DND-41 (cell line): ENCODE results near the gene MAN1B1.

Experiments
- ATAC-seq: fragments of 200-7000 bp; cut with Tn5 transposase; 3 replicates; pipeline ENCODE4 v1.9.1; 2021; ENCODE audit warnings: low read depth; ENCODE audit not compliant: insufficient read depth
- DNase-seq: peaks from one replicate; pipeline ENCODE4 v3.0.0-alpha.2; 2020
- H2AFZ ChIP-seq: 2 replicates; pipeline ENCODE4 v1.6.0; 2012; ENCODE audit warnings: low read depth, low read length
- H3K27ac ChIP-seq: 2 replicates; pipeline ENCODE4 v1.5.1; 2012; ENCODE audit warnings: low read length, inconsistent platforms
- H3K27me3 ChIP-seq: fragments of 200-600 bp; sonication (generic); 2 replicates; pipeline ENCODE4 v1.6.0; 2012; ENCODE audit warnings: low read length, mild to moderate bottlenecking, inconsistent platforms; ENCODE audit not compliant: insufficient read depth, poor library complexity
- H3K36me3 ChIP-seq: 2 replicates; pipeline ENCODE4 v1.5.1; 2012; ENCODE audit warnings: low read length, inconsistent platforms; ENCODE audit not compliant: insufficient read depth
- H3K4me1 ChIP-seq: 2 replicates; pipeline ENCODE4 v1.5.1; 2012; ENCODE audit warnings: mild to moderate bottlenecking, low read length; ENCODE audit not compliant: insufficient read depth
- H3K4me2 ChIP-seq: 2 replicates; pipeline ENCODE4 v1.6.0; 2012; ENCODE audit warnings: mild to moderate bottlenecking, moderate library complexity, low read length, inconsistent platforms; ENCODE audit not compliant: insufficient read depth
- H3K4me3 ChIP-seq, 2 experiments: fragments of 200-600 bp in 1 of 2; shearing (Covaris generic) in 1 of 2; 2 replicates each; pipeline ENCODE4 v1.5.1; 2012 to 2016; ENCODE audit warnings: inconsistent platforms in 2 of 2, low read length in 2 of 2, mild to moderate bottlenecking in 2 of 2, low read depth in 1 of 2, moderate library complexity in 1 of 2
- H3K79me2 ChIP-seq: 2 replicates; pipeline ENCODE4 v1.6.0; 2012; ENCODE audit warnings: low read length, inconsistent platforms; ENCODE audit not compliant: insufficient read depth
- H3K9ac ChIP-seq: 2 replicates; pipeline ENCODE4 v1.6.0; 2012; ENCODE audit warnings: low read depth, mild to moderate bottlenecking, inconsistent platforms, low read length, moderate library complexity
- H3K9me3 ChIP-seq: 2 replicates; pipeline ENCODE4 v1.5.1; 2012; ENCODE audit warnings: low read length, moderate library complexity, mild to moderate bottlenecking, inconsistent platforms; ENCODE audit not compliant: insufficient read depth, severe bottlenecking
- H4K20me1 ChIP-seq: 2 replicates; pipeline ENCODE4 v1.6.0; 2012; ENCODE audit warnings: low read length; ENCODE audit not compliant: insufficient read depth
- EZH2 ChIP-seq: IDR thresholded peaks from 3 replicates; pipeline ENCODE4 v1.6.1; 2012; ENCODE audit warnings: borderline replicate concordance, low read depth, mild to moderate bottlenecking, moderate library complexity, low read length, inconsistent platforms; ENCODE audit not compliant: severe bottlenecking
- TF ChIP-seq, protein P1 (sequence below): IDR thresholded peaks from 2 replicates; pipeline ENCODE4 v1.5.1; 2012; ENCODE audit warnings: borderline replicate concordance, low read length, moderate library complexity, mild to moderate bottlenecking; ENCODE audit not compliant: poor library complexity, severe bottlenecking; ENCODE audit errors: extremely low read depth

MAN1B1 gene

DNA sequence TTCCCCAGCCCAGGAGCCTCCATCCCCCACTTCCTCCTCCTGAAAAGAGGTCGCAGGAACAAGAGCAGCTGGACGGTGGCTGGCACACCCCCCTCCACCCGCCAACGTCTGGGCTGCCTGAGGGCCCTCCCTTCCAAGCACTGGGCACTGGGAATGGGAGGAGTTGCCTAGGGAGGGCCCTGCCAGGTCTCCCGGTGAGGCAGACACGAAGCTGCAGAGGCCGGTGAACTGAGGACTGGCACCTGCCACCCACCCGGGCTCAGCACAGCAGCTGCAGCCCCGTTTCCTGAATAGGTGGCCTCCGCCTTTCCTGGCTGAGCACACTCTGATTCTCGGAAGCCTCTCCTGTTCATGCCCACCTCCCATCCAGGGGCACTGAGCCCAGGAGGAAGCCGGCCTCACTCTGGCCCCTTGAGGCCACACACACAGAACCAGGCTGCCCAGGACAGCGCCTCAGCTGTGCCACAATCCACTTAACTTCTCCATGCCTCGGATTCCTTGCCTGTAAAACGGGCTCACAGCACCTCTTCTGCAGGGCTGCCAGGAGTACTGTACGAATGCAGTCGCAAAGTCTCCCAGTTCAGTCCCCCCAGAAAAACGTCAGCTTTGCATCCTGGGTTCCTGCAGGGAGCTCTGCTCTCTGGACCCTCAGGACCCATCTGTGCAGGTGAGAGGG is 42.1 kb upstream of the MAN1B1 start:
- Histone ChIP-seq H2AFZ (no peak overlapping the region), H3K79me2 (no peaks in the 10 kb centered on the region), H3K9ac (no peak overlapping the region), H3K36me3 (no peaks in the 10 kb centered on the region), H3K4me1 (no peaks in the 10 kb centered on the region), H3K9me3 (no peaks in the 10 kb centered on the region), H3K4me3 (no peak overlapping the region), H3K27me3 (peaks cover 32% of the 10 kb centered on the region), H3K27ac (no peak overlapping the region), H3K4me2 (no peak overlapping the region), H4K20me1 (peaks cover 25% of the 10 kb centered on the region)
- ATAC-seq = no peak
- DNase-seq = no peak
- TF ChIP-seq, protein P1, sequence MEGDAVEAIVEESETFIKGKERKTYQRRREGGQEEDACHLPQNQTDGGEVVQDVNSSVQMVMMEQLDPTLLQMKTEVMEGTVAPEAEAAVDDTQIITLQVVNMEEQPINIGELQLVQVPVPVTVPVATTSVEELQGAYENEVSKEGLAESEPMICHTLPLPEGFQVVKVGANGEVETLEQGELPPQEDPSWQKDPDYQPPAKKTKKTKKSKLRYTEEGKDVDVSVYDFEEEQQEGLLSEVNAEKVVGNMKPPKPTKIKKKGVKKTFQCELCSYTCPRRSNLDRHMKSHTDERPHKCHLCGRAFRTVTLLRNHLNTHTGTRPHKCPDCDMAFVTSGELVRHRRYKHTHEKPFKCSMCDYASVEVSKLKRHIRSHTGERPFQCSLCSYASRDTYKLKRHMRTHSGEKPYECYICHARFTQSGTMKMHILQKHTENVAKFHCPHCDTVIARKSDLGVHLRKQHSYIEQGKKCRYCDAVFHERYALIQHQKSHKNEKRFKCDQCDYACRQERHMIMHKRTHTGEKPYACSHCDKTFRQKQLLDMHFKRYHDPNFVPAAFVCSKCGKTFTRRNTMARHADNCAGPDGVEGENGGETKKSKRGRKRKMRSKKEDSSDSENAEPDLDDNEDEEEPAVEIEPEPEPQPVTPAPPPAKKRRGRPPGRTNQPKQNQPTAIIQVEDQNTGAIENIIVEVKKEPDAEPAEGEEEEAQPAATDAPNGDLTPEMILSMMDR = no peak
- no peak for TF ChIP-seq EZH2

DNA sequence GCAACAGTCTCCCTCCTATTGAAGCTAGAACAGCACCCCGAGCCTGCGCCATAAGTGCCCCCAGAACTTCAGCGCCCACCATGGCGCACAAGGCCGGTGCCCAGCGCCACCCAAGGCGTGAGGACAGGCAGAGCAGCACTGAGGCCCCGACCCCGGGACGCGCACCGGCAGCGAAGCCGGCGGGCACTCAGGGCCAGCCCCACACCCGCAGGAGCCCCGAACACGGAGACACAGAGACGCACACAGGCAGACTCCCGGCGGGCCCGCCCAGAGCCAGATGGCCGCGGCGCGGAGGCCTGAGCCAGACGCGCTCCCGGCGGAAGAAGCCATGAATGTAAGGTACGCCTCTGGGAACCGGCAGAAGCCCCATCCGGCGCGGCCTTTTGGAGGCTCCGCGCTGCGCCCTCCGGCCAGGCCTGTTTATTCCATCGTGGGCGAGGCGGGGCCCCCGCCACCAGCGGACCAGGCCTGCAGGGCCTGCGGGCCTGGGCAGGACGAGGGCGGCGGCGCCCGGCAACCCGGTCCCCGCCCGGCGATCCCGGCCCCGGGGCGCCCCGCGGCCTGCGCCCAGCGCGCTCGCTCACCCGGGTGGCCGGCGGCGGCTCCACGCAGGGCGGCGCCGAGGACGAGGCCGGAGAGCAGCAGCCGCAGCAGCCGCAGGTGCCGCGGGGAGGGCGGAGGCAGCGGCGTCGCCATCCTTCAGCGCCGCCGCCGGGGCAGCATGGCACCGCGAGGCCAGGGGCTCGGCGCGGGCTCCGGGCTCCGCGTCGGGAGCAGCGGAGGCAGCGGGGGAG is 41.3 kb upstream of the MAN1B1 start:
- ATAC-seq = no peak

DNA sequence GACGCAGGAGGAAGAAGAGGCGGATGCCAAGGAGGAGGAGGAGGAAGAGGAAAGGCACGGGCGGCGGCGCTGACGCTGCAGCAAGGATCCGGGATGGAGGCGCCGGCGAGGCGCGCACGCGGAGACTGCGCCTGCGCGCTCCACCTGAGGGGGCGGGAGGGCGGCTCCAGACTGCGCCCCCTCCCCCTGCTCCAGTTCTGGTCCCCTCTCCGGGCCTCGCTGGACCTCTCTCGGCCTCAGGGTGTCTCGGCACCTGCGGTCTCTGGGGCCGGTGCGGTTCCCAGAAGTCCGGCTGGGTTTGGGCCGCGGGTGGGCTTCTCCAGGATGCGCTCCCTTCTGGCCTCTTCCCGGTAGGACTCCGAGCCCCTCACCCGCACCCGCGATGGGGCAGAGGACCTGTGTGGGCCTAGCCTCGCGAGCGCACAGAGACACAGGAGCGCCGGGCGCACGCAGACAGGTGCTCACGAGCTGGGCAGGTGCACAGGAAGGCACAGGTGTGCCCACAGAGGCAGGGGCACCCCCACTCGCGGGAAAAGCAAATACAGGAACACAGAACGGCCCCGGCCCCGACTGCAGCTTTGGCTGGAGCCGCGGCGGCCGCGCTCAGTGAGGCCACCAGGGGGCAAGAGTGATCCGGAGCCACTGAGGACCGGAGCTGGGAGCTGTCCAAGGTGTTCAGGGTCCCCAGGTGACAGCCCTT is 40.5 kb upstream of the MAN1B1 start, which contains the start of gene NPDC1:
Gene NPDC1 (minus strand): TSS at position 90 of the 700 bp plus-strand sequence. CDS start 188 bp downstream, outside the sequence.
- peaks cover 41% of the 10 kb centered on the region for H3K27me3 ChIP-seq
- H3K9ac ChIP-seq = no peak within 1 kb of the TSS

More for the DNA sequence above, 41.3 kb upstream of the MAN1B1 start:
- Histone ChIP-seq H3K4me3 (no peak overlapping the region), H3K4me1 (no peaks in the 10 kb centered on the region), H2AFZ (no peak overlapping the region), H3K9me3 (no peaks in the 10 kb centered on the region), H4K20me1 (peaks cover 30% of the 10 kb centered on the region), H3K36me3 (no peaks in the 10 kb centered on the region), H3K27me3 (peaks cover 41% of the 10 kb centered on the region), H3K4me2 (no peak overlapping the region), H3K79me2 (no peaks in the 10 kb centered on the region), H3K9ac (no peak overlapping the region), H3K27ac (no peak overlapping the region)
- TF ChIP-seq, protein P1 = no peak
- TF ChIP-seq EZH2 = peak; percentile 58
- no peak for DNase-seq

More for the DNA sequence above, 40.5 kb upstream of the MAN1B1 start, which contains the start of gene NPDC1:
- no peaks in the 10 kb centered on the region for H3K4me1 ChIP-seq
- ATAC-seq (peak; percentile 92), DNase-seq (peak; percentile 78)
- H4K20me1 ChIP-seq = peaks cover 30% of the 10 kb centered on the region
- TF ChIP-seq, protein P1 = peak; percentile 80
- TF ChIP-seq EZH2 = peak; percentile 84
- no peaks in the 10 kb centered on the region for H3K79me2 ChIP-seq
- H3K9me3 ChIP-seq = no peaks in the 10 kb centered on the region
- no peak within 1 kb of the TSS for H3K4me2 ChIP-seq
- H2AFZ ChIP-seq = no peak within 1 kb of the TSS
- H3K36me3 ChIP-seq = no peaks in the 10 kb centered on the region
- H3K4me3 ChIP-seq = no peak within 1 kb of the TSS
- no peak within 1 kb of the TSS for H3K27ac ChIP-seq
